AG09309 (cell line): ENCODE measurements around the gene PLD5.
"Not testable (repeated sequence)": the region's sequence is repeated elsewhere in the genome, so short reads cannot be mapped to it uniquely, and the experiment has no call there.

Experiments
- DNase-seq: peaks from one replicate; pipeline ENCODE4 v3.0.0-alpha.2; 2010; ENCODE audit warnings: low read depth
- H3K4me3 ChIP-seq: 2 replicates; pipeline ENCODE4 v1.5.1; 2011; ENCODE audit warnings: mild to moderate bottlenecking, low read depth, low read length, moderate library complexity; ENCODE audit not compliant: control insufficient read depth
- CTCF ChIP-seq: IDR thresholded peaks from 2 replicates; pipeline ENCODE4 v1.5.1; 2011; ENCODE audit warnings: mild to moderate bottlenecking, low read depth, low read length, inconsistent platforms; ENCODE audit not compliant: insufficient read depth, control insufficient read depth; ENCODE audit errors: missing control alignments

Gene PLD5

GRCh38 chr1:242282758-242283485, 241.6 kb downstream of the PLD5 start:
- not testable (repeated sequence) for H3K4me3 ChIP-seq, DNase-seq

- H3K4me3 ChIP-seq, DNase-seq: not testable (repeated sequence)
Observed at GRCh38 chr1:242278406-242278805, 246.1 kb downstream of the PLD5 start.

- DNase-seq, H3K4me3 ChIP-seq: not testable (repeated sequence)
Observed at GRCh38 chr1:242276769-242277168, 247.7 kb downstream of the PLD5 start.

GRCh38 chr1:242267004-242267403, 257.5 kb downstream of the PLD5 start:
- not testable (repeated sequence) for DNase-seq, H3K4me3 ChIP-seq

GRCh38 chr1:242264419-242264818, 260.1 kb downstream of the PLD5 start:
- not testable (repeated sequence) for DNase-seq, H3K4me3 ChIP-seq

- H3K4me3 ChIP-seq, result no peak overlapping the region
- TF ChIP-seq CTCF, result no peak
- no peak for DNase-seq
Observed at GRCh38 chr1:242245255-242245654, 279.2 kb downstream of the PLD5 start.

GRCh38 chr1:242243472-242243871, 281.0 kb downstream of the PLD5 start:
- DNase-seq, result no peak
- no peak overlapping the region for H3K4me3 ChIP-seq
- no peak for TF ChIP-seq CTCF

- TF ChIP-seq CTCF, result no peak
- no peak for DNase-seq
- H3K4me3 ChIP-seq, result no peak overlapping the region
Observed at GRCh38 chr1:242242983-242243382, 281.5 kb downstream of the PLD5 start.

GRCh38 chr1:242241936-242242335, 282.6 kb downstream of the PLD5 start:
- DNase-seq, result no peak
- no peak for TF ChIP-seq CTCF

More at GRCh38 chr1:242241936-242242335, 282.6 kb downstream of the PLD5 start:
- H3K4me3 ChIP-seq, result no peak overlapping the region
